CD14-positive monocyte (primary cell): ENCODE data around the gene TCN2. TPM values are rescaled to one million over a fixed set of nuclear protein-coding genes. Genes with fewer than 3 reads are reported as not detected.

Source experiments
- DNase-seq, 3 donors: peaks; one replicate each; pipeline ENCODE4 v3.0.0-alpha.2; 2011 to 2022
- H2AFZ ChIP-seq: 2 replicates; pipeline ENCODE4 v1.6.0; 2012; ENCODE audit warnings: mild to moderate bottlenecking, low read depth, low read length, inconsistent platforms; ENCODE audit not compliant: insufficient read depth, poor library complexity, severe bottlenecking
- H3K27ac ChIP-seq, 2 donors: 1 replicate in 1 of 2; 2 replicates in 1 of 2; pipeline ENCODE4 v1.5.1; 2012 to 2013; ENCODE audit warnings: low read length in 2 of 2, control low read depth in 1 of 2, inconsistent platforms in 1 of 2, low read depth in 1 of 2, mild to moderate bottlenecking in 1 of 2
- H3K27me3 ChIP-seq, 2 donors: one replicate each; pipeline versions ENCODE4 v1.6.0 to v1.6.1; 2011 to 2013; ENCODE audit warnings: low read length in 2 of 2; ENCODE audit not compliant: control insufficient read depth in 2 of 2, insufficient read depth in 2 of 2
- H3K36me3 ChIP-seq, 2 donors: replicated peaks in 1 of 2; 1 replicate in 1 of 2; 2 replicates in 1 of 2; pipeline versions ENCODE4 v1.5.1 to v1.6.1; 2012 to 2013; ENCODE audit warnings: low read length in 2 of 2, control low read depth in 1 of 2, inconsistent platforms in 1 of 2, mild to moderate bottlenecking in 1 of 2; ENCODE audit not compliant: insufficient read depth in 2 of 2, control insufficient read depth in 1 of 2
- H3K4me1 ChIP-seq, 2 donors: 1 replicate in 1 of 2; 2 replicates in 1 of 2; pipeline versions ENCODE4 v1.5.1 to v1.6.1; 2012 to 2013; ENCODE audit warnings: low read length in 2 of 2, control low read depth in 1 of 2, inconsistent platforms in 1 of 2, mild to moderate bottlenecking in 1 of 2, moderate library complexity in 1 of 2; ENCODE audit not compliant: insufficient read depth in 2 of 2, control insufficient read depth in 1 of 2
- H3K4me2 ChIP-seq: replicated peaks from 2 replicates; pipeline ENCODE3; 2012; ENCODE audit warnings: low read length, moderate library complexity, mild to moderate bottlenecking; ENCODE audit not compliant: poor library complexity, severe bottlenecking; ENCODE audit errors: extremely low read depth
- H3K4me3 ChIP-seq, 3 experiments: fragments of 200-600 bp in 1 of 3; sonication (generic) in 1 of 3; replicated peaks in 1 of 3; 1 replicate in 2 of 3; 2 replicates in 1 of 3; pipeline ENCODE4 v1.5.1; 2011 to 2013; ENCODE audit warnings: low read length in 3 of 3, mild to moderate bottlenecking in 3 of 3, control low read depth in 2 of 3, low read depth in 2 of 3, inconsistent platforms in 1 of 3, moderate library complexity in 1 of 3
- H3K79me2 ChIP-seq: 2 replicates; pipeline ENCODE4 v1.6.0; 2012; ENCODE audit warnings: mild to moderate bottlenecking, control low read depth, inconsistent platforms, low read length, moderate library complexity; ENCODE audit not compliant: insufficient read depth
- H3K9ac ChIP-seq: 2 replicates; pipeline ENCODE4 v1.6.0; 2017; ENCODE audit warnings: low read length, mild to moderate bottlenecking; ENCODE audit not compliant: insufficient read depth, poor library complexity, severe bottlenecking
- H3K9me3 ChIP-seq, 2 donors: replicated peaks in 1 of 2; 1 replicate in 1 of 2; 2 replicates in 1 of 2; pipeline versions ENCODE4 v1.5.1 to v1.6.1; 2012 to 2013; ENCODE audit warnings: low read length in 2 of 2, control low read depth in 1 of 2; ENCODE audit not compliant: control insufficient read depth in 1 of 2, insufficient read depth in 1 of 2
- H4K20me1 ChIP-seq: 2 replicates; pipeline ENCODE4 v1.6.0; 2012; ENCODE audit warnings: mild to moderate bottlenecking, low read length, control low read depth, moderate library complexity; ENCODE audit not compliant: insufficient read depth
- H3K27ac Mint-ChIP-seq, 7 donors: one replicate each; pipeline ENCODE4 v1.8.0; 2020; ENCODE audit warnings: mild to moderate bottlenecking in 7 of 7, mixed read lengths in 7 of 7, moderate library complexity in 6 of 7, inconsistent platforms in 2 of 7
- H3K27me3 Mint-ChIP-seq, 3 donors: one replicate each; pipeline ENCODE4 v1.8.0; 2021 to 2022; ENCODE audit warnings: low read depth in 3 of 3, mild to moderate bottlenecking in 3 of 3, mixed read lengths in 3 of 3, moderate library complexity in 3 of 3, inconsistent platforms in 1 of 3
- H3K36me3 Mint-ChIP-seq, 2 donors: one replicate each; pipeline ENCODE4 v1.8.0; 2020; ENCODE audit warnings: mixed read lengths in 2 of 2, inconsistent platforms in 1 of 2, mild to moderate bottlenecking in 1 of 2
- H3K4me1 Mint-ChIP-seq: one replicate; pipeline ENCODE4 v1.8.0; 2020; ENCODE audit warnings: mild to moderate bottlenecking, mixed read lengths
- H3K4me3 Mint-ChIP-seq, 2 donors: one replicate each; pipeline ENCODE4 v1.8.0; 2020; ENCODE audit warnings: mild to moderate bottlenecking in 2 of 2, mixed read lengths in 2 of 2, moderate library complexity in 1 of 2
- H3K9me3 Mint-ChIP-seq, 7 donors: one replicate each; pipeline ENCODE4 v1.8.0; 2020 to 2022; ENCODE audit warnings: mixed read lengths in 7 of 7, mild to moderate bottlenecking in 6 of 7, moderate library complexity in 6 of 7, inconsistent platforms in 2 of 7
- CTCF ChIP-seq: fragments of 200-600 bp; IDR thresholded peaks from one replicate; pipeline ENCODE4 v1.8.0; 2022; ENCODE audit warnings: antibody characterized with exemption, mild to moderate bottlenecking
- WGBS: methylation state at CpG from one replicate; pipeline ENCODE4 v1.1.5; 2013; ENCODE audit warnings: missing lambda C conversion rate; ENCODE audit not compliant: insufficient coverage; 5-methylcytosine and 5-hydroxymethylcytosine counted together
- intact Hi-C, 2 donors: fragments of 100-400 bp; cut with micrococcal nuclease; formaldehyde crosslinking; loops; one replicate each; pipeline versions ENCODE4 v1.15.0 to v1.15.1; 2023
- polyA plus RNA-seq, 3 donors: library from polyadenylated mRNA; depleted of rRNA in 1 of 3; unstranded in 2 of 3; stranded (reverse) in 1 of 3; fragments of 300-500 nt in 2 of 3; fragments of >200 nt in 1 of 3; fragmentation: Illumina TruSeq in 2 of 3; gene quantifications; 1 replicate in 2 of 3; 2 replicates in 1 of 3; pipeline ENCODE4 v1.2.3, GENCODE V29; 2012 to 2021

TCN2 gene
- polyA plus RNA-seq, 3 donors = 27.1 to 51.7 (median 45.0) TPM

GRCh38 chr22:30634471-30635233 lies 27.7 kb downstream of the TCN2 start:
- TF ChIP-seq CTCF = peak; percentile 94
- Histone ChIP-seq H4K20me1 (no peaks in the 10 kb centered on the region), H3K4me2 (peak overlapping the region; percentile 98), H3K79me2 (no peaks in the 10 kb centered on the region), H3K4me1 (peaks cover 28 to 33% of the 10 kb centered on the region in 2 donors), H3K27ac (peak overlapping the region; percentile 92), H3K36me3 (no peaks in the 10 kb centered on the region), H3K9ac (peak overlapping the region; percentile 74), H2AFZ (peak overlapping the region; percentile 87), H3K27me3 (peaks cover 0 to 6% of the 10 kb centered on the region in 2 donors), H3K9me3 (no peaks in the 10 kb centered on the region), H3K4me3 (peak overlapping the region; percentile 29 to 79 (median 55))
- Mint-ChIP-seq H3K4me3 (peak overlapping the region; percentile 70 to 86), H3K4me1 (peaks cover 21% of the 10 kb centered on the region), H3K9me3 (peaks cover 0 to 7% (median 2%) of the 10 kb centered on the region in 7 donors), H3K27ac (peak overlapping the region; percentile 92 to 98 (median 93)), H3K27me3 (peaks cover 4 to 11% (median 5%) of the 10 kb centered on the region in 3 donors), H3K36me3 (no peaks in the 10 kb centered on the region)
- DNase-seq = peak; percentile 90 to 97 (median 95)
- WGBS = 5% methylated on average over 26 of the region's 29 CpGs
- intact Hi-C loops = loop anchor here in 1 of 2 donors (1.0 to 2.0 kb wide), 4 partner anchors 14 to 120 kb away; partner anchors contain the start of genes DUSP18 and TCN2

GRCh38 chr22:30635273-30636225 lies 28.6 kb downstream of the TCN2 start, which contains the start of gene SLC35E4:
SLC35E4 (plus strand) TSS chr22:30635781; CDS start chr22:30636451, 670 bp downstream.
- WGBS = 1% methylated on average over 71 of the region's 75 CpGs
- Mint-ChIP-seq H3K4me1 (peaks cover 21% of the 10 kb centered on the region), H3K27me3 (peaks cover 4 to 11% (median 5%) of the 10 kb centered on the region in 3 donors), H3K9me3 (peaks cover 0 to 7% (median 2%) of the 10 kb centered on the region in 7 donors), H3K4me3 (peak within 1 kb of the TSS; percentile 84 to 93), H3K27ac (peak within 1 kb of the TSS; percentile 92 to 98 (median 93)), H3K36me3 (no peaks in the 10 kb centered on the region)
- Histone ChIP-seq H3K4me2 (peak within 1 kb of the TSS; percentile 98), H3K9ac (peak within 1 kb of the TSS; percentile 74), H3K9me3 (no peaks in the 10 kb centered on the region), H3K4me3 (peak within 1 kb of the TSS; percentile 29 to 79 (median 55)), H3K27ac (peak within 1 kb of the TSS; percentile 92), H4K20me1 (no peaks in the 10 kb centered on the region), H3K27me3 (peaks cover 0 to 6% of the 10 kb centered on the region in 2 donors), H2AFZ (peak within 1 kb of the TSS; percentile 87), H3K79me2 (no peaks in the 10 kb centered on the region), H3K4me1 (peaks cover 28 to 33% of the 10 kb centered on the region in 2 donors), H3K36me3 (no peaks in the 10 kb centered on the region)
- DNase-seq = peak; percentile 82 to 86 (median 84)
- intact Hi-C loops = loop anchor here in 1 of 2 donors (1.0 to 2.0 kb wide), 4 partner anchors 13 to 119 kb away; partner anchors contain the start of genes DUSP18 and TCN2
- TF ChIP-seq CTCF = no peak
